GM12878 (cell line): ENCODE measurements around the gene RANGAP1. TPM values are rescaled to one million over a fixed set of nuclear protein-coding genes. Genes with fewer than 3 reads are reported as not detected.

ENCODE experiments used
- ATAC-seq: fragments of 200-7000 bp; cut with Tn5 transposase; 3 replicates; pipeline ENCODE4 v1.9.1; 2020; ENCODE audit warnings: mild to moderate bottlenecking, moderate library complexity
- BruUV-seq: library from RNA; stranded (reverse); fragments of 400-500 nt; replicated peaks from 2 replicates; lab custom pipeline; 2021; lab: Mats Ljungman, UMichigan
- CTCF ChIA-PET: fragments of 300-600 bp; sonication (Branson Sonifier 250); formaldehyde crosslinking; extraction: SDS; loops from one replicate; lab custom pipeline; 2021; ENCODE audit warnings: inconsistent platforms; lab: Yijun Ruan, JAX
- POLR2A ChIA-PET: fragments of 350-600 bp; formaldehyde crosslinking; extraction: SDS; loops from one replicate; lab custom pipeline; 2021; ENCODE audit warnings: inconsistent platforms; lab: Charles Lee
- RAD21 ChIA-PET: fragments of 300-600 bp; sonication (Branson Sonifier 250); formaldehyde crosslinking; loops from one replicate; lab custom pipeline; 2023; ENCODE audit warnings: antibody characterized with exemption; ENCODE audit not compliant: unreplicated experiment; lab: Charles Lee
- SMC1A ChIA-PET: fragments of 300-600 bp; sonication (Branson Sonifier 250); formaldehyde crosslinking; loops from one replicate; lab custom pipeline; 2023; ENCODE audit not compliant: unreplicated experiment, uncharacterized antibody; lab: Charles Lee
- DNase-seq: peaks from one replicate; pipeline ENCODE4 v3.0.0-alpha.2; 2011; ENCODE audit warnings: low read depth, low spot score
- FAIRE-seq: peaks from 3 replicates; lab custom pipeline; 2011; peaks lifted over from hg19 to GRCh38; lab: Jason Lieb, UNC
- H2AFZ ChIP-seq: 2 replicates; pipeline ENCODE4 v1.6.0; 2011; ENCODE audit warnings: low read depth, low read length, control low read depth; ENCODE audit not compliant: control insufficient read depth
- H3K27ac ChIP-seq: 2 replicates; pipeline ENCODE4 v1.5.1; 2011; ENCODE audit warnings: control low read depth; ENCODE audit not compliant: control insufficient read depth, insufficient read depth
- H3K27me3 ChIP-seq, 2 experiments: replicated peaks in 1 of 2; 2 replicates each; pipeline versions ENCODE4 v1.6.0 to v1.6.1; 2011; ENCODE audit warnings: low read length in 1 of 2; ENCODE audit not compliant: control insufficient read depth in 2 of 2, insufficient read depth in 2 of 2
- H3K36me3 ChIP-seq, 2 experiments: 2 replicates each; pipeline ENCODE4 v1.5.1; 2011; ENCODE audit warnings: low read length in 1 of 2; ENCODE audit not compliant: control insufficient read depth in 2 of 2, insufficient read depth in 2 of 2
- H3K4me1 ChIP-seq: 2 replicates; pipeline ENCODE4 v1.6.1; 2011; ENCODE audit warnings: mild to moderate bottlenecking, low read length, moderate library complexity, mixed read lengths; ENCODE audit not compliant: control insufficient read depth, insufficient read depth
- H3K4me2 ChIP-seq: 2 replicates; pipeline ENCODE4 v1.6.0; 2011; ENCODE audit warnings: control low read depth; ENCODE audit not compliant: control insufficient read depth, insufficient read depth
- H3K4me3 ChIP-seq: fragments of 200-600 bp; sonication (generic); 2 replicates; pipeline ENCODE4 v1.5.1; 2016
- H3K79me2 ChIP-seq: 2 replicates; pipeline ENCODE4 v1.6.0; 2011; ENCODE audit warnings: low read length; ENCODE audit not compliant: control insufficient read depth, insufficient read depth
- H3K9ac ChIP-seq: 2 replicates; pipeline ENCODE4 v1.8.0; 2011; ENCODE audit warnings: low read length, control low read depth, mixed read lengths; ENCODE audit not compliant: control insufficient read depth, insufficient read depth
- H3K9me3 ChIP-seq: replicated peaks from 3 replicates; pipeline ENCODE4 v1.5.1; 2011; ENCODE audit warnings: mild to moderate bottlenecking, low read length; ENCODE audit not compliant: control insufficient read depth, insufficient read depth
- H4K20me1 ChIP-seq: 2 replicates; pipeline ENCODE4 v1.6.0; 2011; ENCODE audit not compliant: control insufficient read depth, insufficient read depth
- ATF2 ChIP-seq: IDR thresholded peaks from 2 replicates; pipeline ENCODE4 v1.6.1; 2012; ENCODE audit warnings: low read length, inconsistent platforms
- CBX5 ChIP-seq: sonication (generic); IDR thresholded peaks from 2 replicates; pipeline ENCODE4 v1.6.1; 2016; ENCODE audit warnings: low read depth, moderate library complexity, mild to moderate bottlenecking, inconsistent platforms
- EED ChIP-seq: sonication (generic); IDR thresholded peaks from 2 replicates; pipeline ENCODE4 v1.6.1; 2016; ENCODE audit warnings: antibody characterized with exemption, low read depth
- FOXM1 ChIP-seq: IDR thresholded peaks from 2 replicates; pipeline ENCODE4 v1.6.1; 2012; ENCODE audit warnings: low read depth, mild to moderate bottlenecking, inconsistent platforms, low read length, moderate library complexity
- MAX ChIP-seq: IDR thresholded peaks from 2 replicates; pipeline ENCODE4 v1.6.1; 2012; ENCODE audit warnings: low read depth, low read length, improper control_type of control experiment
- NFYB ChIP-seq: IDR thresholded peaks from 2 replicates; pipeline ENCODE4 v1.6.1; 2011; ENCODE audit warnings: low read depth, mild to moderate bottlenecking, low read length, improper control_type of control experiment, moderate library complexity; ENCODE audit not compliant: insufficient read depth
- PKNOX1 ChIP-seq: fragments of 450-650 bp; IDR thresholded peaks from 2 replicates; pipeline ENCODE4 v1.6.1; 2016; ENCODE audit warnings: mild to moderate bottlenecking
- RB1 ChIP-seq: fragments of 450-650 bp; formaldehyde crosslinking; IDR thresholded peaks from 2 replicates; pipeline ENCODE4 v1.6.1; 2017; ENCODE audit warnings: mild to moderate bottlenecking, borderline replicate concordance
- RFX5 ChIP-seq: IDR thresholded peaks from 2 replicates; pipeline ENCODE4 v1.6.1; 2011; ENCODE audit warnings: low read depth, low read length, improper control_type of control experiment
- ZBED1 ChIP-seq: IDR thresholded peaks from 2 replicates; pipeline ENCODE4 v1.6.1; 2016; ENCODE audit warnings: borderline replicate concordance
- ZBTB40 ChIP-seq: fragments of 450-650 bp; IDR thresholded peaks from 2 replicates; pipeline ENCODE4 v1.6.1; 2016; ENCODE audit warnings: mild to moderate bottlenecking, moderate library complexity, borderline replicate concordance
- WGBS: methylation state at CpG from one replicate; pipeline ENCODE4 v1.1.6; 2016; ENCODE audit warnings: low lambda C conversion rate; ENCODE audit not compliant: insufficient replicate concordance, insufficient coverage; ENCODE audit errors: missing lambda C conversion rate; 5-methylcytosine and 5-hydroxymethylcytosine counted together
- in situ Hi-C: fragments of 300-500 bp; cut with MboI; formaldehyde crosslinking; loops from 9 replicates; pipeline ENCODE4 v1.14.3; 2018; ENCODE audit warnings: mixed read lengths
- intact Hi-C: fragments of 100-400 bp; cut with micrococcal nuclease; formaldehyde crosslinking; loops from one replicate; pipeline ENCODE4 v1.14.2; 2022; ENCODE audit not compliant: unreplicated experiment
- polyA plus RNA-seq, 11 experiments: library from polyadenylated mRNA; depleted of rRNA in 4 of 11; unstranded in 6 of 11; stranded (reverse) in 5 of 11; fragments of >200 nt; fragmentation: Nextera tagmentation in 4 of 11; fragmentation: Illumina TruSeq in 1 of 11; extraction: Ambion mirVana in 4 of 11; extraction: Trizol in 1 of 11; gene quantifications; 1 replicate in 1 of 11; 2 replicates in 10 of 11; pipeline versions ENCODE4 v1.2.1 to v1.2.3, GENCODE V29; 2011 to 2016; ENCODE audit warnings: inconsistent platforms in 2 of 11, missing spikeins in 2 of 11, low read depth in 1 of 11
- total RNA-seq, 4 experiments: library from RNA; depleted of rRNA in 3 of 4; stranded (reverse); fragments of >200 nt in 3 of 4; fragmentation: Illumina TruSeq in 1 of 4; extraction: Trizol in 1 of 4; gene quantifications; 2 replicates each; pipeline versions ENCODE4 v1.2.1 to v1.2.3, GENCODE V29; 2013 to 2021

The RANGAP1 gene
- total and polyA plus RNA-seq, 10 of the 15 experiments (the other 5 are each of a cell fraction or from before 2014, with no cell fraction given): 2.5 to 109 (median 60.2) TPM

GRCh38 chr22:41267958-41268357, 18.0 kb downstream of the RANGAP1 start:
- ChIA-PET POLR2A (no interaction called here), CTCF (no interaction called here), RAD21 (no interaction called here), SMC1A (no interaction called here)
- FAIRE-seq: no peak
- Histone ChIP-seq H3K36me3 (peaks cover 22 to 42% of the 10 kb centered on the region in 2 experiments; a peak in 3 of 4 replicates), H3K79me2 (no peaks in the 10 kb centered on the region), H3K9me3 (no peaks in the 10 kb centered on the region), H3K4me2 (no peak overlapping the region), H3K27me3 (no peaks in the 10 kb centered on the region), H3K4me3 (no peak overlapping the region), H3K4me1 (no peaks in the 10 kb centered on the region), H2AFZ (no peak overlapping the region), H3K27ac (no peak overlapping the region), H4K20me1 (no peaks in the 10 kb centered on the region), H3K9ac (no peak overlapping the region)
- no peak for ATAC-seq
- 97% methylated on average over 16 of the region's 16 CpGs for WGBS
- in situ Hi-C loops (no loop called here), intact Hi-C loops (no loop called here)
- TF ChIP-seq PKNOX1 (no peak), ZBTB40 (no peak), ATF2 (no peak), CBX5 (no peak), MAX (no peak), FOXM1 (no peak), RFX5 (no peak), ZBED1 (no peak), EED (no peak), RB1 (no peak), NFYB (no peak)
- BruUV-seq: no TSS peak
- no peak for DNase-seq
